Bladder microvascular endothelial cell (primary cell): ENCODE measurements around the gene RAB3B. TPM values are rescaled to one million over a fixed set of nuclear protein-coding genes. Genes with fewer than 3 reads are reported as not detected.

ENCODE experiments used
- total RNA-seq: library from RNA; depleted of rRNA; stranded (reverse); fragments of >200 nt; gene quantifications from 2 replicates; pipeline ENCODE4 v1.2.3, GENCODE V29; 2014

The RAB3B gene
- total RNA-seq: 0.32 and 5.4 TPM in 2 replicates

DNA sequence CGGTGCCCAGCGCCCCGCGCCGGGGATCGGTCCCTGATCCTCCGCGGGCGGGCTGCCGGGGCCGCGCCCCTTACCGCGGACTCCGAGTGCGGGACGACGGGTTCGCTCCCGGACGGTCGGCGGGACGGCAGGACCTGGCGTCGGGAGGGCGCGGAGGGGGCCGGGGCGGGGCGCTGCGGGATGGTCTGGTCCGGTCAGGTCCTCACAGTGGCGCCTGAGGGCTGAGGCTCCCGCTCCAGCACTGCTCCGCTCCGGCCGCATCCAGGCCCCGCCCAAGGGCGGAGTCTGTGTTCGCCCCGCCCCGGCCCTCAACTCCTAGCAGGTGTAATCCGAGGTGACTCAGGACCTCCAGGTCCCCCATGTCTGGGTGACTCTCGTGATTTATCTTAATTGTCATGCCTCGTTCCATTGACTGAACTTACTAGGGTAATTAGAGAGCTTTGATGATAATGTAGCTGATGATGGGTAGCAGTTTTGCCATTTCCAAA, at the start of gene RAB3B:
TSS of gene RAB3B (minus strand) at position 223 of the 488 bp plus-strand sequence. CDS start 13,583 bp downstream, outside the sequence.

GRCh38 chr1:52033190-52034049, 42.9 kb upstream of the RAB3B start, which contains the start of gene KTI12:
TSS of gene KTI12 (minus strand) at chr1:52033810. CDS start at chr1:52033761, 49 bp downstream.

GRCh38 chr1:51878616-51879336, 111.7 kb downstream of the RAB3B start, which contains the start of gene NRDC:
TSS of gene NRDC (minus strand) at chr1:51878727. CDS start at chr1:51878615, 112 bp downstream.

Other genes with a start within 250 kb of the RAB3B start
- gene NRDC, start 112.0 kb downstream of the RAB3B start, total RNA-seq: 35.6 and 73.8 TPM in 2 replicates
- 6.8 and 9.9 TPM in 2 replicates for gene KTI12, start 43.1 kb upstream of the RAB3B start, total RNA-seq
- 12.0 and 17.6 TPM in 2 replicates for gene TXNDC12, start 64.5 kb upstream of the RAB3B start, total RNA-seq
- gene BTF3L4, start 65.6 kb upstream of the RAB3B start, total RNA-seq: 24.3 and 24.6 TPM in 2 replicates
- gene ZFYVE9, start 151.4 kb upstream of the RAB3B start, total RNA-seq: 16.8 and 39.2 TPM in 2 replicates